GM18867 (cell line): Measurements from ENCODE around the gene SLC25A26.

ENCODE experiments used
- ATAC-seq: cut with Tn5 transposase; IDR thresholded peaks from one replicate; pipeline ENCODE4 v1.9.1; 2021; ENCODE audit warnings: mild to moderate bottlenecking, moderate library complexity; ENCODE audit not compliant: unreplicated experiment

The SLC25A26 gene

DNA sequence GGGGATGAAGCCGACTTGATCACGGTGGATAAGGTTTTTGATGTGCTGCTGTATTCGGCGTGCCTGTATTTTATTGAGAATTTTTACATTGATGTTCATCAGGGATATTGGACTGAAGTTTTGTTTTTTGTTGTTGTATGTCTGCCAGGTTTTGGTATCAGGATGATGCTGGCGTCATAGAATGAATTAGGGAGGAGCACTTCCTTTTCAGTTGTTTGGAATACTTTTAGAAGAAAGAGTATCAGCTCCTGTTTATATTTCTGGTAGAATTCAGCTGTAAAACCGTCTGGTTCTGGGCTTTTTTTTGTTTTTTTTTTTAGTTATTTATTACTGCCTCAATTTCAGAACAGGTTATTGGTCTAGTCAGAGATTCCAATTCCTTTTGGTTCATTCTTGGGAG, 93.7 kb downstream of the SLC25A26 start:
- no peak for ATAC-seq

DNA sequence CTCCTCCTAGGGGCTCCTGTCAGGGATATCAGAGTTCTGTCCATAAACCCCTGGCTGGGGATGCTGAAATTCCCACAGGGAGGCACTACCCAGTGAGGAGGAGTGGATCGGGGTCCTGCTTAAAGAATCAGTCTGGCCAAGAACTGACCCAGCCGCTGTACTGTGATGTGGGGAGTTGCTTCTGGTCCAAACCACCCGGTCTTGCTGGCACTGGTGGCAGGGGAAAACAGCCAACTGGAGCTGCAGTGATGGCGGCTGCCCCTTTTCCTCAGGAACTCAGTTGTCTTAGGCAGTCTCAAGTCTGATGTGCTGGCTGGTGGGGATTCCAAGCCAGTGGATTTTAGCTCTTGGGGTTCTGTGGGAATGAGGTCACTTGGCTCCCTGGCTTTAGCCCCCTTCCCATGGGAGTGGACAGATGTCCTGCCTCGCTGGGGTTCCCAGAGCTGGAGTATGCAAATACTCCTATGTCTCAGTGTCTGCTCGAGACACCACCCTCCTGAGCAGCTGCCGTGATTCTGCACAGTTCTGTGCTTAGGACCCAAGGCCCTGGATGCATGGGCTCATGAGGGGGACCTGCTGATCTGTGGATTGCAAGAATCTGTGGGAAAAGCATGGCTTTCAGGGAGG, 97.1 kb downstream of the SLC25A26 start:
- no peak for ATAC-seq

DNA sequence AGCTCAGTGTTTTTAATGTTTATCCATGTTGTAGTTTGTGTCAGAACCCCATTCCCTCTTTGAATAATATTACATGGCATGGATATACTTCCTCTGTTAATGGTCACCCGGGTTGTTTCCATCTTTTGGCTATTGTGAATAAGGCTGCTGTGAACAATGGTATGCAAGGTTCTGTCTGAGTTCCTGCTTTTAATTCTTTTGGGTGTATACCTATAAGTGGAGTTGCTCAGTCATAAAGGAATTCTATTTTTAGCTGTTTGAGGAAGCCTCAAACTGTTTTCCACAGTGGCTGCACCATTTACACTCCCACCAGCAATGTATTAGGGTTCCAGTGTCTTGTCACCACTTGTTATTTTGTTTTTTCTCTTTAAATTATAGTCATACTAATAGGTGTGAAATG, 99.6 kb downstream of the SLC25A26 start:
- ATAC-seq = no peak

DNA sequence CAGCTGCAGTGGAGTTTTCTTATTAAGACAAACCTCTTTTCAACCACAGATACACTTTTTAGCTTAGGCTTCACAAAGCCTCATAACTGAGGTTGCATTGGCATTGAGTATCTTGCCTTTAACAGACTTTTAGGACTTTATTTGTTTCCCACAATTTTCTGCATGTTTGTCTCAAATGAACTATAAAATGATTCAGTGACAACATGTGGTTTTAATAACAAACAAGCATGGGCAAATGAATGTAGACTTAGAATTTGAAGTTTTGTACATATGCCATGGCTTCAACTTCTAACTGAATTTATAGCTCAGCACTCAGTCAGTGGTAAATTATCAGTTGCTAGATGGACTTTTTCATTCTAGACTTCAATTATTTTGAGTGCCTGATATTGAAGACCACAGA, 101.6 kb downstream of the SLC25A26 start:
- no peak for ATAC-seq

DNA sequence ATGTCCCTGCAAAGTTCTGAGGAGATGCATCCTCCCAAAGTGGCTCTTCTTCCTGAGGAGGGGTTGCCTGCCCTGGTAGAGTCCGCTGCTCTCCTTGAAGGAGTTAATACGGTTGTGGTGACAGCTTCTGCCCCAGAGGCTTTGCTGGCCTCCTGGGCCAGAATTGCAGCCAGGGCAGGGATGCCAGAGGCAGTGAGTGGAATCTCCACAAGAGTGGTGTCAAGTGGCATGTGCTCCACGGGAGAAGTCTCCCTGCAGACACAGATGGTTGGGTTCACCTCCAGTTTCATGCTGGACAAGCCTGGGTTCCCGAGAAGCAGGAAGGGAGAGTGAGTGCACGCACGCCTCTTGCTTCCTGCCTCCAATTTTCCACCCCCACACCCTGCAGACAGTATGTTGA, 105.5 kb downstream of the SLC25A26 start:
- no peak for ATAC-seq

DNA sequence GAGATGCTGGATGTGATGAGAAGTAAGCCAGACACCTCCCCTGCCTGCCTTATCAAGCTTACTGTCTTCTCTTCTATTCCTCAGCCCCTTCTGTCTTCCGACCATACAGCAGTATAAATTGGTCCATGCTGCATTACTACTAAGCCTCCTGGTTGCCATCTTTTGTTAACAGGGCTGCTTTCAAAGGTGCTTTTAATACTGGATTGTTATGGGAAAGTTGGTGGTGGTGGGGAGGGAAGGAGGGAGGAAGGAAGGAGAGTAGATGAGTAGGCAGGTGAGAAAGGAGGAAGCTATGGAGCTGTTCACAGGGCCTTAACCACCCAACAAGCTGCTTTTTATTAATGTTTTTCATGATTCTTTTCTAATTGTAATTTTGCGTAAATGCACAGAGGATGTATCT, 114.9 kb downstream of the SLC25A26 start:
- no peak for ATAC-seq

DNA sequence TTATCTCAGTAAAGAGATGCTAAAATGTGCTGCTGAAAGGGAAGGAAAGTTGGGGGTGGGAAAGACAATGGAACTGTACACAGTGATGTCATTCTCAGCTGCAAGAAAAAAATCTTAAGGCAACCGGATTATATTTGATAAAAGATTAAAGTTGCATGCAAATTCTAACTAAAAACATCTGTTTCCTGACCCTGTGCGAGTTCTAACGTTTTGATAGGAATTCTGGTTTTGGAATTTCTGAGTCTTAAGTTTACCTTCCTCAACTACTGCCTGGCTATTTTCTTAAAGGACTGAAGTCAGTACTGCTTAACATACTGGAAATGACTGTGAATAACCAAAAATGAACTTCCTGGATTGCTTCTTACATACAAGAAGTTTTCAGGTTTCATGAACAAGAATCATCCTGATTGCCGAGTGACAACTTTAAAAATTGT, 115.5 kb downstream of the SLC25A26 start:
- ATAC-seq = no peak

DNA sequence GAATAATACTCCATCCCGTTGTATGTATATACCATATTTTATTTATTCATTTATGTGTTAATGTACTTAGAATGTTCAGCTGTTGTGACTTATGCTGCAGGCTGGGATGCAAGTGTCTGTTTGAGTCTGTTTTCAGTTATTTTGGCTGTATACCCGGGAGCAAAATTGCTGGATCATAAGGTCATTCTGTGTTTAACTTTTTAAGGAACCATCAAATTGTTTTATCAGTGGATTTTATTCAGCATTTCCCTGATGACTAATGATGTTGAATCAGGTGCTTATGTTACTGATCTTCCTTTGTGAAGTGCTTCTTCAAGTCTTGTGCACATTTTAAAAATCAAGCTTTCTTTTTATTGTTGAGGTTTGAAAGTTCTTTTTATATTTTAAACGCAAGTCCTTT, 118.1 kb downstream of the SLC25A26 start:
- no peak for ATAC-seq

DNA sequence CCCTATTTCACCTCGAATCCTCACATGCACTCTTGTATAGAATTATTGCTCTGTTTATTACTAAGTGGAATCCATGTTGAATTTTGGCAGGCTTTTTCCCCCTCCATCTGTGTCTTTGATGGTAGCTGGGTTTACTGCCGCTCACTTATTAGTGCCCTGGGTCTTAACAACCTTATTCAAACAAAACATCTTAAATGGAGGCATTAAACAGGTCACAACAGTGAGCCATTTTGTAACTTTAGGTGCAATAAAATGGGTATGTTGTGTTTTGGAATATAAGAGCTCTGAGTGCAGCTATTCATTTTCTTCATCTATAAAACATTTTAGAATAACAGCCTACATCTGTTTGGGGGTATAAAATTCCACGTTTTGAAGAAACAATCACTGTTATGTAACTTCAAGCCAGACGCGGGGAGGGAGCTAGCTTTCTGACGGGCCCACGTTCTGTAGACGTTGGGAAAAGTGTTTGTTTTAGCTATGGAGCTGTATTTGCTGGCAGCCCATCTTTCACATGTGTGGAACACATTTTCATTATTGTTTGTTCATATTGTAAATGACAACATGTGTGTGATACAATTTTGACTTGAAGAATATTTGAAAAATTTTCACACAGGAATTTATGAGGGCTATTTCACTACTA, 122.0 kb downstream of the SLC25A26 start:
- ATAC-seq = no peak

DNA sequence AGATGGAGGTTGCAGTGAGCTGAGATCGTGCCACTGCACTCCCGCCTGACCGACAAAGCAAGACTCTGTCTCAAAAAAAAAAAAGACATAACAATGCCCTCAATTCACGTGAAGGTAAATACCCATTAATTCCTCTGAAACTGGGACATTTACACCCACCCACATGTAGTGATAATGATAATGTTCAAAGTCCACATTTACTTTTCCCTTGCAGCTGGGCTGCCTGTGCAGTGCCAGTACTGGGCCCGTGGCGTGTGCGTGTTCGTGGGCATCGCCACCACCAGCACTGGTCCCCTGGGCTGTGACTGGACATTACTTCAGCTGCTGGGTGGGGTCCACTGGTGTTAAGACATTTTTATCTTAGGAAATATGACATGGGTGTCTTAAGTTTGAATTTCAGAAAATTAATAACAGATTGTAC, 123.6 kb downstream of the SLC25A26 start:
- ATAC-seq = no peak

DNA sequence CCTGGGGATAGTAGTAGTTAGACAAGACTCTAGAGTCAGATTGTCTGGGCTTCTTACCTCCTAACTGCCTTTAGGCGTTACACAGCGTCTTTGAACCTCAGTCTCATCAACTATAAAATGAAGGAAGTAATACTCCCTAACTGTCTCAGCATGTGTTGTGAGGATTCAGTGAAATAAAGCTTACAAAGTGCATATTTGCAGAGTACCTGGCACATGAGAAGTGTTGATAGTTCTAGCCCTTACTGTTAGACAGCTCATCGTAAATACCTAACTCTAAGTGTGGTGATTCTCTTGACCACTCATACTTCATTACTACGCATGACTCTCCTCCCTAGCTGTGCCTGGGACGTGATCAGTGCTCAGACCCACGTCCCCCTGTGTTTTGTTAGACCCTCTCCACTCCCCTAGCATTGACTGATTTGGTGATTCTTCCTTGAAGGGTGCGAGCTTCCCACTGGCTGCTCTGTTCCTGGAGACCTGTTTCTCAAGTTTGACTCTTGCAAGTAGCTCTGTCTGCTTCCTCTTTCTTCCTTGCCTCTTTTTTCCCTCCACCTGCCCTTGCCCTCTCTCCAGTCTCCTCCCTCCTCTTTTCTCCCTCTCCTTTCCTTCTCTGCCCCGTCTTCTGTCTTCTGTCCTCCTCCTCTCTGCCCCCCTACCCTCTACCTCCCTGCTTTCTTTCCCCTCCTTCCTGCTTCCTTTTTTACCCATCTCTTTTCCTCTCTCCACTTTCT, 124.2 kb downstream of the SLC25A26 start:
- ATAC-seq = no peak

DNA sequence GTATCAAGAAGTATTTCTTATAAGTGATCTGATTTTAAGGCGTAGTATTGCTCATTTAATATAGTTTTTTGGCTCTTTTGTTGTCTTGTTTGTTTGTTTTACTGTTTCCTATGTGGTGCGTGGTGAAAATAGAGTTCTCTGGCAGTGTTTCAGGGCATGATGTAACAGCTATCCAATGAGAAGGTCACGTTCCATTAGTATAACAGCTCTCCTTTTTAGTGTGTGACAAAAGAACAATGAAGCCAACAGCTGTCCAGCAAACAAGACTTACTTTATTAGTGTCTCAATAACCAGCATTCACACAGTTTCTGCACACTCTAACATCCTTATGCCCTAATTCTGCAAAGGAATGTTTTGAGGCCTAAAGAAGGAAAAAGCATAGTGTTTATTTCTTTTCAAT, 127.9 kb downstream of the SLC25A26 start:
- ATAC-seq = no peak

DNA sequence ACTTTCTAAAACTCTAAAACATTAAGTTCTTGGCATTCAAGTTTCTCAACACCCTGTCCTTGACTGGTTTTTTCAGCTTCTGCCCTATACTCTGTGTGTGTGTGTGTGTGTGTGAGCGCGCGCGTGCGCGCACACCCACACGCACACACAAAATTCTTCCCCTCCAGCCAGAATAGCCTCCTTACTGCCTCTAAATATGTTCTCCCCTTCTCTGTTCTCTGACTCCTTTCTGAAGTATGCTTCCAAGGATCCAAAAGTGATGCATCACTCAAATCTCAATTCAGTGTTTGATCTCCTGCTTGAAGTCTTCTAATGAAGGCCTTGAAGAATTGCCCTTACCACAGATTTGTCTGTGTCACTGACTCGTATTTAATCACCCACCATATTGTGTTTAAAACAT, 129.8 kb downstream of the SLC25A26 start:
- ATAC-seq = no peak

DNA sequence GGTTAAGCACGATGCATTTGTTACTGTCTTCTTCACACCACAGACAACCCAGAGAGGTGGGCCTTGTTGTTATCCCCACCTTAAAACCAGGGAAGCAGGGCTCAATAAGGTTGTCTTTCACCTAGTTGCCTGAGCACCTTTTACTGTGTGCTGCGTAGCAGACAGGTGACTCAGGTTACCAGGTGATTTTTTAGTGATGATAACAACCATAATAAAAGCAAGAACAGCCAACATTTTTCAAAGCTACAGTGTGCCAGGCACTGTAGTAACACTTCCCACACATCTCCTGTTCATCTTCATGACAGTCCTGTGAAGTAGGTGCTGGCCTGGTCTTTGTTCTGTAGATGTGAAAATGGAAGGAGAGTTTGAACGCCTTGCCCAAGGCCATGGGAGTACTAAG, 132.2 kb downstream of the SLC25A26 start:
- no peak for ATAC-seq

DNA sequence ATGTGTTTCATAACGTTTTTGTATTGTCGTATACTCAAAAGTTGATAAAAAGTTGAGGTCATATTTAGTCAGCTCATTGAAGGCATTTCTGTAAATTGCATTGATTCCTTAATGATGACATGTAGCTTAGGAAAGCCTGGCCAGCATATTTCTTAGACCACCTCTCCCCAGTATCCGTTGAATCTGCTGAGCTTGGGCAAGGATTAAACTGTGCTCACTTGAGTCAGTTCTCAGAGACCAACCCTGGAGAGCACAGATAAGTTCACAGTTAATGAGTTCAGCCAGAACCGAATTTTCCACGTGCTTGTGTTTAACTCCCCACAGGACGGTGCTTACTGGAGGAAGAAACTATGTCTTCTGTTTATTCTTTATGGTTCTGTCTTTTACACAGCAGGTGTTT, 132.7 kb downstream of the SLC25A26 start:
- ATAC-seq = no peak

DNA sequence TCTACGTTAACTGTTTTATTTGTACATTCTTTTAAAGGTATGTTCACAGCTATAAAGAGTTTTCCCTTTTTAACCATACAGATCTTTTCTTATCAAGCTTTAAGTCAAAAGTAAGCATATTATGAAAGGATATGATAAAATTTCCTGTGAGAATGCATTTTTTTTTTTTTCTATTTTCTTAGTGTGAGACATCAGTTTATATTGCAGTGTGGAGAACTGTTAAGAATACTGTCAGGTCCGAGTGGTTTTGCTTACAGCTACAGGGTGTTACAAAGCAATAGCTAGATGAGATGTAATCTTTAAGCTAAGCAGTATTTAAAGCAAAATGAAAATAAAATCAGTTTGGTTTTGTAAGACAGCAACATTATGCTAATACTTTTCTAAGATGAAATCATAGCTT, 133.2 kb downstream of the SLC25A26 start:
- ATAC-seq = no peak

DNA sequence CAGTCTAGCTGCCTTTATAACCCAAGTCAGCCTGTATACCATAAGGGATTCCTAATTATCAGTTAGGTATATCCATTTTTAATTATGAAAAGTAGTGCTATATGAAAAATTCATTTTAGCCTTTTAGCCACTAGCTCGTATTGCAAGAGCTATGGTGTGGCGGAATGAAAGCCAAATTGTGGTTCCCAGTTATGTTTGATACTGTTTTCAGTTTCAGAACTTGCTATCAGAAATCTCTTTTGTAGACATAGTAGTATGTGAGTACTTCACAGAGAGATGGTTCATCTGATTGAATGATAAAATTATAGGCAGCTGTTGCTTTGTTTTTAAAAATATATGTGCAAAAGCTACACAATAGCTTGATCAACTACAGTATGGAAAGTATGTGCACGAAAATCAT, 134.6 kb downstream of the SLC25A26 start:
- ATAC-seq = peak; percentile 62

DNA sequence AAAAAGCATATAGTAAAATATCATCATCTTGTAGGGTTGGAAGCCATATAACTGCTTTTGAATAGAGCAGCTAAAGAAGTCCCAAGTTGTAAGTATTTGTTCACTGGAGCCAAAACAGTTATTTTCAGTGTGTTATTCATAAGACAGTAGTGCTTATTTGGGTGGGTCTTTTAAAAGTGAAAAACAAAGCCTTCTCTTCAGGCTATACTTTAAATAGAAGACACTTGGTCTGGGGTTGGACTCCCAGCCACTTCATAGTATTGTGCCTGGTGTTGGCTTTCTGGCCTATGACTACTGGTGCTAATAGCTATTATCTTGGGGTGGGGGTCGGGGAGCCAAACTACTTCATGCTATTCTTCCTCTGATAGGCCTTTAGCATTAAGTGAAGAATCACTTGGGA, 135.2 kb downstream of the SLC25A26 start:
- no peak for ATAC-seq

DNA sequence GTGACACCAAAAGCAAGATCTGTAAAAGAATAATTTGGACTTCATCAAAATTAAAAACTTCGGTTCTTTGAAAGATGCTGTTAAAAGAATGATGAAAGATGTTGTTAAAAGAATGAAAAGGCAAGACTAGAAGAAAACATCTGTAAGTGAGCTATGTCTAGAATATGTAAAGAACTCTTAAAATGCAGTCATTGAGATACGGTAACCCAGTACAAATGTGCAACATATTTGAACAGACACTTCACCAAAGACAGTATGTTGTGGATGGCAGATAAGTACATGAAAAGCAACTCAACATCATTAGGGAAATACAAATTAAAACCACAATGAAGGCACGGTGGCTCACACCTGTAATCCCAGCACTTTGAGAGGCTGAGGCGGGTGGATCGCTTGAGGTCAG, 140.6 kb downstream of the SLC25A26 start:
- ATAC-seq = no peak

DNA sequence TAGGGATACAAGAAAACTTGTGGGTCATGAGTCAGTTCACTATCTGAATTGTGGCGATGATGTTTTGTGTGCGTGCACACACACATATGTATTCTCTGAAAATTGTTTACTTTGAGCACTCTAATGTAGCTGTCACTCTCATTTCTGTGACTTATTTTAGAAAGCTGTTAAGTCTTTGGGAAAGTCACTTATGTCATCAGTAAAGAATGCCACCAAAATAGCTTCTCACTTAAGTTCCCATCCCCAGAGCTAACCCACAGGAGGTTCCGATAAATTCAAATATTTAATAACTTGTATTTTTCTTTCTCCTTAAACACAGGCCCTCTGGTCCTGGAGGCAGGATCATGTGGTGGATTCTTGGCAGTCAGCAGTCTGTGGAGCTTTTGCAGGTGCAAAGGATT, 141.7 kb downstream of the SLC25A26 start:
- no peak for ATAC-seq

DNA sequence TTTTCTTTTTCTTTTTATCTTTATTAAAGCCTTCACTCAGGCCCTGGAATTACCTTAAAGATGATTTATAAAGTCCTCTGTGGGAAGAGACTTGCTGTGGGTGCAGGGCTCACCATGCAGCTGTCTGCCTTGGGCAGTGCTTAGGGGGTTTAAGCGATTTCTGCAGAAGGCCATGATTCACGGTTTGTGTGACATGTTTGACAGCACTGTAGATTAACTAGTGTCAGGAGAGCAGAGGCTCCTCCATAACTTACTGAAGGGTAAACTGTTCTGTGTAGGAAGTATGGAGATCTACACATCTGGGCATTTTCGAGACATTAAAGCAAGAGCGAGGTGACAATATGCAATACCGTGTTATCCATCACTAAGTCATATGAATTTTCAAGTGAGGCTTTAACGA, 142.3 kb downstream of the SLC25A26 start:
- no peak for ATAC-seq

DNA sequence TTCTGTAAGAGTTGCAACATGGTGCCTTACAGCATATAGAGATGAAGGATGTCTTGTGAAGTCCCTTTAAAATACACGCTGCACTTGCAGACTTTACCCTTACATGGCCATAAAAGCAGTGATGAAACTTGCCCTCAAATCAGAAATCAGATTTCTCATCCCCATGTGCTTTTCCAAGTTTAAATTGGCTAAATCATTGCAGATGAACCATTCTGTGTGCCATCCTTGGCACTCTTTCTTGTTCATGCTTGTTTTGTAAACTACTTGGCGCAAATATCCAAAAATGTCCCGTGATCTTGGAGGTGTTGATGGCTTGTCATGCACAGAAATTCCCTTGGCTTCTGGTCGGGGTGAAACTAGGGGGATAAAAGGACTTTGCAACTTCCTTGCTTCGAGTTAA, 144.3 kb downstream of the SLC25A26 start:
- no peak for ATAC-seq
